ENCODE data around the gene AQP10. TPM values are rescaled to one million over a fixed set of nuclear protein-coding genes. Genes with fewer than 3 reads are reported as not detected.
"Not testable (repeated sequence)": the region's sequence is repeated elsewhere in the genome, so short reads cannot be mapped to it uniquely, and the experiment has no call there.

The AQP10 gene
- total and polyA plus RNA-seq, 2 of the 4 experiments (the other 2 are of a cell fraction), result not detected

DNA sequence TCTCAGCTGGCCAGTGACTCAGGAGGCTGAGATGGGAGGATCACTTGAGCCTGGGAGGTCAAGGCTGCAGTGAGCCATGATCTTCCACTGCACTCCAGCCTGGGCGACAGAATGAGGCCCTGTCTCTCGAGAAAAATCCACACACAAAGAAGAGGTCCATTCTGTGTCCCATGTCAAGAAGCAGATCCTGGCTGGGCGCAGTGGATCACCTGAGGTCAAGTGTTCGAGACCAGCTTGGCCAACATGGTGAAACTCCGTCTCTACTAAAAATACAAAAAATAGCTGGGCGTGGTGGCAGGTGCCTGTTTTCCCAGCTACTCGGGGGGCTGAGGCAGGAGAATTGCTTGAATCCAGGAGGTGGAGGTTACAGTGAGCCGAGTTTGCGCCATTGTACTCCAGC lies 20.5 kb downstream of the AQP10 start:
- POLR2A ChIA-PET (ENCODE audit: unreplicated experiment); H3K4me3 ChIP-seq (ENCODE audit: insufficient read depth, low read depth, low read length); H2AFZ ChIP-seq (replicated peaks; ENCODE audit: low read length, poor library complexity); H2BK20ac ChIP-seq (ENCODE audit: low read depth, low read length); H2AK5ac ChIP-seq (ENCODE audit: low read depth, low read length); H3K27ac ChIP-seq (ENCODE audit: insufficient read depth, low read length); in situ Hi-C loops (cut with MboI; ENCODE audit: low sequenced_read_pairs); H2BK5ac ChIP-seq (ENCODE audit: low read depth, low read length, poor library complexity, severe bottlenecking); H3K56ac ChIP-seq (ENCODE audit: extremely low read depth, insufficient read depth, low read length); H3K4me1 ChIP-seq (ENCODE audit: control insufficient read depth, insufficient read depth, low read length); H3K14ac ChIP-seq (replicated peaks; ENCODE audit: low read depth, low read length); ATAC-seq (ENCODE audit: low read depth); H4K91ac ChIP-seq (ENCODE audit: insufficient read depth, low read depth, low read length); H2BK15ac ChIP-seq (ENCODE audit: low read depth, low read length); H4K5ac ChIP-seq (ENCODE audit: low read depth, low read length); H3K27me3 ChIP-seq (ENCODE audit: control insufficient read depth, insufficient read depth, low read length); H3K18ac ChIP-seq (ENCODE audit: low read depth, low read length); H3K4me2 ChIP-seq (ENCODE audit: low read depth, low read length); H4K8ac ChIP-seq (ENCODE audit: low read depth in 2 of 2, low read length in 2 of 2); H3K9me3 ChIP-seq (ENCODE audit: control insufficient read depth, insufficient read depth, low read length); H3K9me1 ChIP-seq (ENCODE audit: insufficient read depth, low read length); H3K4ac ChIP-seq (ENCODE audit: low read depth, low read length); intact Hi-C loops (cut with micrococcal nuclease); H2AK9ac ChIP-seq (replicated peaks; ENCODE audit: low read depth, low read length, poor library complexity); CTCF ChIA-PET; H2BK120ac ChIP-seq (ENCODE audit: low read depth, low read length); dilution Hi-C loops (cut with HindIII; ENCODE audit: low sequenced_read_pairs, unreplicated experiment); BruUV-seq (replicated peaks); H3K23ac ChIP-seq (ENCODE audit: low read depth, low read length); H3K9ac ChIP-seq (ENCODE audit: low read depth, low read length); DNase-seq: not testable (repeated sequence)
- Histone ChIP-seq H3K79me1 (ENCODE audit: low read depth in 1 of 2, low read length in 2 of 2) (peaks cover 14 to 39% of the 10 kb centered on the region in 2 experiments), H3K36me3 (ENCODE audit: control insufficient read depth, insufficient read depth, low read length) (peaks cover 83% of the 10 kb centered on the region), H4K20me1 (ENCODE audit: insufficient read depth, low read length) (peaks cover 10% of the 10 kb centered on the region; the same call in 1 of the 2 replicates)
- WGBS, 2 experiments (ENCODE audit: extremely low coverage in 2 of 2, insufficient read length in 1 of 2), result 92% methylated on average over 5 of the region's 9 CpGs; no CpG with 5 or more reads in 1 of the 2 experiments

Measured in IMR-90 (cell line).